Glomerular visceral epithelial cell (primary cell): ENCODE data around the gene ADGRG1.
"Not testable (repeated sequence)": the region's sequence is repeated elsewhere in the genome, so short reads cannot be mapped to it uniquely, and the experiment has no call there.

Experiments used
- DNase-seq: peaks from one replicate; pipeline ENCODE4 v3.0.0-alpha.2; 2016; ENCODE audit errors: extremely low spot score

ADGRG1 gene

GRCh38 chr16:57628008-57628781 lies at the start of gene ADGRG1:
TSS of gene ADGRG1 (plus strand) at chr16:57628630. CDS start at chr16:57650288, 21,658 bp downstream.
- peak; percentile 98 for DNase-seq

- no peak for DNase-seq
Measured at GRCh38 chr16:57579361-57579665, 49.1 kb upstream of the ADGRG1 start.

GRCh38 chr16:57585051-57585687 lies 43.3 kb upstream of the ADGRG1 start:
- peak; percentile 10 for DNase-seq

GRCh38 chr16:57588831-57589230 lies 39.6 kb upstream of the ADGRG1 start:
- no peak for DNase-seq

- no peak for DNase-seq
Measured at GRCh38 chr16:57589374-57589773, 39.1 kb upstream of the ADGRG1 start.

GRCh38 chr16:57590654-57591085 lies 37.8 kb upstream of the ADGRG1 start:
- peak; percentile 25 for DNase-seq

GRCh38 chr16:57591086-57591869 lies 37.2 kb upstream of the ADGRG1 start:
- peak; percentile 80 for DNase-seq

- DNase-seq = no peak
Measured at GRCh38 chr16:57591870-57592485, 36.5 kb upstream of the ADGRG1 start.

GRCh38 chr16:57592591-57593003 lies 35.8 kb upstream of the ADGRG1 start:
- no peak for DNase-seq

- DNase-seq = no peak
Measured at GRCh38 chr16:57593021-57593420, 35.4 kb upstream of the ADGRG1 start.

- no peak for DNase-seq
Measured at GRCh38 chr16:57593990-57594389, 34.4 kb upstream of the ADGRG1 start.

GRCh38 chr16:57594531-57595031 lies 33.8 kb upstream of the ADGRG1 start:
- no peak for DNase-seq

- DNase-seq = not testable (repeated sequence)
Measured at GRCh38 chr16:57596234-57596633, 32.2 kb upstream of the ADGRG1 start.

- DNase-seq = no peak
Measured at GRCh38 chr16:57598437-57598836, 30.0 kb upstream of the ADGRG1 start.

- DNase-seq = peak; percentile 65
Measured at GRCh38 chr16:57600048-57600835, 28.2 kb upstream of the ADGRG1 start.

GRCh38 chr16:57600952-57601580 lies 27.4 kb upstream of the ADGRG1 start:
- DNase-seq = no peak

- DNase-seq = no peak
Measured at GRCh38 chr16:57601801-57602478, 26.5 kb upstream of the ADGRG1 start.

GRCh38 chr16:57603115-57604024 lies 25.1 kb upstream of the ADGRG1 start:
- DNase-seq = no peak

- DNase-seq = no peak
Measured at GRCh38 chr16:57604177-57604576, 24.3 kb upstream of the ADGRG1 start.
